GM21825 (cell line): ENCODE data around the gene GSTO2.

Experiments used
- ATAC-seq: cut with Tn5 transposase; IDR thresholded peaks from one replicate; pipeline ENCODE4 v1.9.1; 2021; ENCODE audit warnings: mild to moderate bottlenecking, moderate library complexity; ENCODE audit not compliant: unreplicated experiment

The GSTO2 gene

GRCh38 chr10:104253606-104254410, 15.2 kb upstream of the GSTO2 start:
- no peak for ATAC-seq

DNA sequence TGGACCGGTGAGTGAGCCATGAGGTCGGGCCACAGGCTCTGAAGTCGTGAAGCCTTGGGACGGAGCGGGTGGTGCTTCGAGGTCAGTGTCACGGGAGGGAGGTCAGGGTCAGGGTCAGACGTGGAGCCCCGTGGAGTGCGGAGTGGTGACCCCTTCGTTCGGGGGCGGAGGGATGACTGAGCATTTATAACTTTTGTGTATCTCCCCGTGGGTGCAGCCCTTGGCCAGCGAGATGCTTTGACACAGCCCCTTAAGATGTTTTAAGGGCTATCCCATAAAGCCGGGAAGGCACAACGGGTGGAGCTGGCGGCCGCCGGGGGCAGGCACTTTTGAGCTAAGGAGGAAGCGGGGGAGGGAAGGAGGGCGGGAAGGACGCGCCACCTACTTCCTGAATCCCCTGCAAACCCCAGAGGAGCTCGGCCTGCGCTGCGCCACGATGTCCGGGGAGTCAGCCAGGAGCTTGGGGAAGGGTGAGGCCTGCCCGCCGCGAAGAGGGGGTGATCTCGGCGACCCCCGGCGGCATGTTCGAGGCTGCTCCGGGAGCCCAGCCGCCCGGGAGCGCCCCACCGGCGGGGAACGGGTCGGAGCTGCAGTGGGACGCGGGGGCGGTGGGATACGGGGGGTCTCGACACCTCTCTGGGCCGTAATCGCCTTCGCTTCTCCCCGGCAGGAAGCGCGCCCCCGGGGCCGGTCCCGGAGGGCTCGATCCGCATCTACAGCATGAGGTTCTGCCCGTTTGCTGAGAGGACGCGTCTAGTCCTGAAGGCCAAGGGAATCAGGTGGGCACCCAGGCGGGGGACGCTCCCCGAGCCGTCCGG, 14.3 kb upstream of the GSTO2 start, which contains the start of gene GSTO1:
TSS of gene GSTO1 (plus strand) at position 400 of the 818 bp plus-strand sequence. CDS start at position 437, 37 bp downstream.
- peak; percentile 81 for ATAC-seq

- peak; percentile 35 for ATAC-seq
Observed at GRCh38 chr10:104255311-104255981, 13.5 kb upstream of the GSTO2 start.

GRCh38 chr10:104256335-104256961, 12.5 kb upstream of the GSTO2 start:
- ATAC-seq: no peak

DNA sequence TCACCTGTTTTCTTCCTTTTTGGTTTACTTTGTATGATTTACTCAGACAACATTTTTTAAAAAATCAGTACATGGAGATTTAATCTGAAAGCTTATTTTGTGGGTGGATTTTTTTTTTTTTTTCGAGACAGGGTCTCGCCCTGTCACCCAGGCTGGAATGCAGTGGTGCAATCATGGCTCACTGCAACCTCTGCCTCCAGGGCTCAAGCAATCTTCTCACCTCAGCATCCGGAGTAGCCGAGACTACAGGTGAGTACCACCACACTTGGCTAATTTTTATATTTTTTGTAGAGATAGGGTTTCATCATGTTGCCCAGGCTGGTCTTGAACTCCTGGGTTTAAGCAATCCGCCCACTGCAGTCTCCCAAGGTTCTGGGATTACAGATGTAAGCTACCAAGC, 11.7 kb upstream of the GSTO2 start:
- ATAC-seq: no peak

- ATAC-seq: no peak
Observed at GRCh38 chr10:104258209-104258608, 10.8 kb upstream of the GSTO2 start.

DNA sequence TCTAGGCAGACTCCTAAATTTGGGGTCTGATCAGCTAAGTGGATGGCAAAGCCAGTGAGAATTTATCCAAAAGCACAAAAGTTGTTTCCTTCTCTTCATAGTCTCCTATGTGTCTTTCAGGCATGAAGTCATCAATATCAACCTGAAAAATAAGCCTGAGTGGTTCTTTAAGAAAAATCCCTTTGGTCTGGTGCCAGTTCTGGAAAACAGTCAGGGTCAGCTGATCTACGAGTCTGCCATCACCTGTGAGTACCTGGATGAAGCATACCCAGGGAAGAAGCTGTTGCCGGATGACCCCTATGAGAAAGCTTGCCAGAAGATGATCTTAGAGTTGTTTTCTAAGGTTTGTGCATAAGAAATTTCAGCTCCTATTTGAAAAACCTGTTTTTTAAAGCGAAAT, 9.5 kb upstream of the GSTO2 start:
- no peak for ATAC-seq

DNA sequence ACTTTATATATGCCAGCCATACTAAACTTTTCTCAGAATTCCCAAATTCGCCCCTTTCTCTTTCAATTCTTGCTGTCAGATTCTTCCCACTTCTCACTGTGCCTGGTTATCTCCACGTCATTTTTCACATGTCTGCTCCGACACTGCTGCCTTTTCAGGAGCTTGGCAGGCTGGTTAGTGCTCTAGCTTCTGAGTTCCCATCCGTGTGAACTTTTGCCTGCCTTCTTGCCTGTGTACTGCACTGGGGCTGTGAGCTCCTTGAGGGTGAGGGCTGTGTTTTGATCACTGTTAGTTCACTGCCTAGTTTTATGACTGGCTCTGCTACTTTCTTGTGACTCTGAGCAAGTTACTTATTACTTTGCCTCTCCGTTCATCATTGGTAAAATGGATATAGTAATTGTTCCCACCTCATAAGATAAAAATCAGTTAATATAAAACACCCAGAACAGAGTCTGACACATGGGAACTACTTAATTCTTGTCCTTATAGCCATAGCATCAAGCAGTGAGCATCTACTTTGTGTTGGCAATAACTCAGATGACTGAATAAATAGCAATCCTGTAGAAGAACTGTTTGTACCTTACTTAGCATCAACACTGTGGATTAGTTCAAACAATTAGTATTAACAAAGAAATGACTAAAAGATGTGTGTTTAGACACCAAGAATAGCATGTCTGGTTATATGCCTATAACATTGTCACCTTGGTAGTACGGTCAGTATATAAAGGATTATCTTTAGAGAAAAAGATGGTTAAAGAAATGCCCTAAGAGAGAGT, 8.8 kb upstream of the GSTO2 start:
- no peak for ATAC-seq

GRCh38 chr10:104260775-104261115, 8.2 kb upstream of the GSTO2 start:
- no peak for ATAC-seq

- ATAC-seq: no peak
Observed at GRCh38 chr10:104262055-104262454, 6.9 kb upstream of the GSTO2 start.

DNA sequence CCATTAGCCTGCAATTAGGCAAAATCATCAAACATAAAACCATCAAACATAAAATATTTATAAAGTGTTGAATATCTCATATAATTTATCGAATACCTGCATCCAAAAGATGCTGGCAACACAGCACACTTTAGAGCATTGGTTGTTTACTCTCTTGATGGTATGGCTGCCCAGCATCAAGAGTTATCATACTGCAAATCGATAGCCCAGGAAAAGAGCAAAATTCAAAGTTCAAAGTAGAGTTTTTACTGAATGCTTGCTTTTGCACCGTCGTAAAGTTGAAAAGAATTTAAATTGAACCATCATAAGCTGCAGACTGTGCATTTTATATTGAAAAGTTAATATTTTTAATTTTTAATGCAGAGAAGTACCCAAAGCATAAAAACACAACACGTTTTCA, 4.2 kb upstream of the GSTO2 start:
- ATAC-seq: no peak

DNA sequence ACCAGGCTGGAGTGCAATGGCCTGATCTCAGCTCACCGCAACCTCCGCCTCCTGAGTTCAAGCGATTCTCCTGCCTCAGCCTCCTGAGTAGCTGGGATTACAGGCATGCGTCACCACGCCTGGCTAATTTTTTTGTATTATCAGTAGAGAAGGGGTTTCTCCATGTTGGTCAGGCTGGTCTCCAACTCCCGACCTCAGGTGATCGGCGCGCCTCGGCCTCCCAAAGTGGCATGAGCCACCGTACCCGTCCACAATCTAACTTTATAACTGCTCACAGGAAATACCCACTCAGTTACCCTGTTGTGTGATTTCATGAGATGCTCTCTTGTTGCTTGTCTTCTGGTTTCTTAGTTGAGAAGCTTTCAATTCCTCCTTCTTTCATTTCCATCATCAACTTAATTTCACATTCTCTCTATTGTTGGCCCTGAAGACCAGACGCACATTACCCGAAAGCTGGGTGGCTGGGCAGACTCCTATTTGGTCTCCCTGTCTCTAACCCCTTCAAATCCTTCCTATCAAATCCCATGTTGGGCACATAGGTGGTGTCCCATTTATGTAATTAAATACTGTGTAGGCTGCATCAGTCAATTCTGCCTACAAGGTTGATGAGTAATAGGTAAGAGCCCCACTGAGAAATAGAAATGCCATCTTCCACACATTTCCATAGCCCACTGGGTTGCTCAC, 1.1 kb upstream of the GSTO2 start:
- ATAC-seq: no peak

DNA sequence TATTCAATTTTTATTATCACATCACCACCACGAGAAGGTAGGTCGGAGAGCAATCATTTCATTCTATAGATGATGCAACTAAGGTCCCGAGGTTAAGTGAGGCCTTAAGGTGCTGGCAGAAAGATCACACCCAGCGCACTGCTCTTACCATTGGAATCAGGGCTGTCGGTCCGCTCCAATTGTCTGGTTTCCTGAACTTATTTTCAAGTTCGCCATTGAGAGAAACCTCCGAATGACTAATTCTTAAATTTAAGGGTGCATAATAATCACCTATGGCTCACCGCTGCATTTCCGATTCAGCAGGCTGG, 625 bp upstream of the GSTO2 start:
- ATAC-seq: no peak

DNA sequence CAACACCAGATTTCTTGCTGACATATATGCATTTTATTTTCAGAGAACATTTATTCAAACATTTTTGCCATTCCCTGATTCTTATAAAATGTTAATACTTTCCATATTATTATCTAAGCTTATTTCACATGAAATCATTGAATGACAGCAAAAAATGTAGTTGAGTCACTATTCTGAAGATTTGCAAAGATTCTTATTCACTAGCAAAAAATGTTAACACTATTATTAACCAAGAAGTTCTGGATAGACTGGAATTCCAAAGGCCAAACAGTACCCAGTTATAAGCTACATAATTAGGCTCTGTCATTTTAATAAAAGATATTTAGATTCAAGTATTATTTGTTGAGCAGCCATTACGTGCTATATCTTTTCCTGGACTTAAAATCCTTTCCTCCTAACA, 4.3 kb downstream of the GSTO2 start:
- no peak for ATAC-seq

GRCh38 chr10:104273899-104274575, 5.1 kb downstream of the GSTO2 start:
- ATAC-seq: no peak

DNA sequence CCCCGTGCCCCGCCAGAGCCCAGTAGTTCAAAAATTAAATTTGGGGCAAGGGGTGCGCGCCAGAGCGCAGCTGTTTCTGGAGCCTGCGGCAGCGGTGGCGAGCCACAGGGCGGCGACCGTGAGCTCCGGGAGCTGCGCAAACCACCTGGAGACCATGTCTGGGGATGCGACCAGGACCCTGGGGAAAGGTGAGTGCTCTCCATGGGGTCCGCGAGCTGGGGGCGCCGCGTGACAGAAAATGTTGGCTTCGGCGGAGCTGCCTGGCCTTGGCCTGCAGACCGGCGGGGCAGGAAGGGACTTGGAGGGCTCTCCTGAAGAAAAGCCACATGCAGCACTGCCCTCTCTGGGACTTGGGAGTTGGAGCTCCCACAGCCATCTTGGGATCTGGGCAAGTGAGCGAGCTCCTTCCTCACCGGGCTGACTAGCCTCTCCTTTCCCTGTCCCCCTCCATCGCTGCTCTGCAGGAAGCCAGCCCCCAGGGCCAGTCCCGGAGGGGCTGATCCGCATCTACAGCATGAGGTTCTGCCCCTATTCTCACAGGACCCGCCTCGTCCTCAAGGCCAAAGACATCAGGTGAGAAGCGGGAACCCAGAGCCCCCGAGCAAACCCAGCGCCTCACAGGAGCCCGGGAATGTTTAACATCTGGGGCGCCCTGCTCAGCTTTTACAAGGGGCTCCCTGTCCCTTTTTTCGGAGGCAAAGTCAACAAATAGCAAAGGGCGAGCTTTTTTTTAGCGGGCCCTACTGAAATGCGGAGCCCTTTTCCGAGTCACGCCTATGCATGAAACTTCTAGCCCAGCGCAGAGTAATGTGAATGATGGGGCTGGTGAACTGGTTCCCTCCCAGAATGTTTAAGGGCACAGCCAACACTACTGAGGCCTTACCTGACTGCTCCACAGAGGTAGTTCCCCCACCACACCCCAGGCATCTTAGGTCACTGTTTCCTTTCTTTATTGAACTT, 6.1 kb downstream of the GSTO2 start:
- peak; percentile 81 for ATAC-seq

GRCh38 chr10:104276192-104276591, 7.2 kb downstream of the GSTO2 start:
- ATAC-seq: no peak

- no peak for ATAC-seq
Observed at GRCh38 chr10:104277785-104278184, 8.8 kb downstream of the GSTO2 start.
